Measurements from ENCODE around the gene STX11.
A peak's percentile ranks its signal among the peaks of the same experiment; 100 is the strongest.
"Not testable (repeated sequence)": the region's sequence is repeated elsewhere in the genome, so short reads cannot be mapped to it uniquely, and the experiment has no call there.

Gene STX11

DNA sequence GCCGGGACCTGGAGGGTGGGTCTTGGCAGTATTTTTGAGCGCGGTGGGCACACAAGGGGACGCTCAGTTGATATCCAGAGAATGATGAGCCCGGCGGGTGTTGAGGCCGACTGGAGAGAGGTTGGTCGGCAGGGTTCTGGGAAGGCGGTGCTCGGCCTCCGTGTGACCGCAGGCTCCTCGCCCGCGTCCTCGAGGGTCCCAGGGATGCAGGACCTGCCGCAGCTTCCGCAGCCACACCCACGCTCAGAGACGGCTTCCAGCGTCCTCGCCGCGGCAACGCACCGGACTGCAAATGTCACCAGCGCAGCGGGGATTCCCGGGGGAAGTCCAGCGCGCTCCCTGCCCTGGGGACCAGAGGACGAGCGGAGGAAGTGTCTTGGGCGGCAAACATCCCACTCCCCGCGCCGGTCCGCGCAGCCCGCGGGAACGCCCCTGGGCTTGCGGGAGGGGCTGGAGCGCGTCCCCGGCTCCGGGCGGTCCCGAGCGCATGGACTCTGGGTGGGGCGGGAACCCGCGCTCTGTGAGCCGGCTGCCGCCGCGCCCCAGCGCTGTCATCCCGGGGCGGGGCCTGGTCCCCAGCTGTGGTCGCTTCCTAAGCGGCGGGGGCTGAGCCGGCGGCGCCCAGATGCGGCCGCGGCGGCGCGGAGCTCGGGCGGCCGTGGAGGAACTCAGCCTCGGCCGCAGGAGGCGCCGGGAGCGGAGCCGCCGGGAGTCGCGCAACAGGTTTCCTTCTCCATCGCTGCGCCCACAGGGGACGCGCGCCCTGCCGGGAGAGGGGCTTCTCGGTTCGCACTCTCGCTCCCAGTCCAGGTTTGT, at the start of gene STX11:
TSS of gene STX11 (plus strand) at position 624 of the 816 bp plus-strand sequence. CDS start 36,111 bp downstream, outside the sequence.
- DNase-seq = peak; percentile 75

DNA sequence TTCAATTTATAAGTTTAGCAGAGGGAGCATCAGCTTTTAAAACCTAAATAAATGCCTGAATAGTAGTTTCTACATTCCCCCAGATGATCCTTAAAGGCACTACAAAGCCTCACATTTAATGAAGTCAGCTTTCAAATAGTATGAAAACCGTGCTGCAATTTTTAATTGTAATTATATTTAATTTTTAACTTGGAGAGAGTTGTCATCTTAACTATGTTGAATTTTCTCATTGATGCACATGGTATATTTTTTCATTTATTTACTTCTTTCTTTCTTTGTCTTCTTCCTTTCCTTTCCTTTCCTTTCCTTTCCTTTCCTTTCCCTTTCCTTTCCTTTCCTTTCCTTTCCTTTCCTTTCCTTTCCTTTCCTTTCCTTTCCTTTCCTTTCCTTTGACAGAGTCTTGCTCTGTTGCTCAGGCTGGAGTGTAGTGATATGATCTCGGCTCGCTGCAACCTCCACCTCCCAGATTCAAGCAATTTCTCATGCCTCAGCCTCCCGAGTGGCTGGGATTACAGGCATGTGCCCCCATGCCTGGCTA, 47.2 kb upstream of the STX11 start:
- DNase-seq = no peak

DNA sequence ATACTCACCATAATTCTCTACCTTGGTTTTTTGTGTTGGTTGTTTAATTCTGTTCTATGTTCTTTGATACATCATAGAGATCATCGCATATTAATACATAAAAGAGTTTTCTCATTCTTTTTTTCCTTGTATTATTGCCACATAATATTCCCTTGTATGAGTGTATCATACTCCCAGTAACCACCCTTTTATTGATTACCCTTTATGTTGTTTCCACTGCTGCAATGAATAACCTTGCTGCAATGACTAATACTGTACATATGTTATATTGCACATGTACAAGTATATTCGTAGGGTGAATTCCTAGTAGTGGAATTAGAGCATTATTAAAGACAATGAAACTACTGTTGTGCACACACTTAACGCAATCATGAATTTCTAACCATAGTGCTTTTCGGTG, 45.8 kb upstream of the STX11 start:
- no peak for DNase-seq

DNA sequence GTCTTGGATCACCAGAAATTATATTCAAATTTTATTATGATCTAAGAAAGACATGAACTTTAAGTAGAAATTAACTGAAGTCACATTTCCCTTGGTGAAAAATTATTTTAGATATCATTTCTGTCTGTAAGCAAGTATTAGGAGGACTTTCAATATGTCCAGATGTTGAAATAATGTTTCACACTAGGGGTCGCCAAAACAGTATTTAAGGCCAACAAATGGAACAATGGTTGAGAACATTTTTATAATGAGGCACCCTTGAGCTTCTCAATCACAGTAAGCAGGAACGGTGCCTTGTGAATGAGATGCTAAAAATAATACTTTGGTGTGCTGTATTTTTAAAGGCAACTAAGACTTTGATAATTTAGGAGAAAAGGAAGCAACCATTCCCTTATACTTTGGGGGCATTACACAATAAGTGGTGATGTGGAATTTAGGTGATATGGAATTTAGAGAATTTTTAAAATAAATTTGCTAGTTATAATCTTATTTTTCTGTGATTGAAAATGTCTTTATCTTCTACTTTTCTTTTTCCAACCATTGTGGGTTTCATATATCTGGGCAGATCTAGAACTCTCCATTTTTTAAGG, 45.3 kb upstream of the STX11 start:
- peak; percentile 86 for DNase-seq

DNA sequence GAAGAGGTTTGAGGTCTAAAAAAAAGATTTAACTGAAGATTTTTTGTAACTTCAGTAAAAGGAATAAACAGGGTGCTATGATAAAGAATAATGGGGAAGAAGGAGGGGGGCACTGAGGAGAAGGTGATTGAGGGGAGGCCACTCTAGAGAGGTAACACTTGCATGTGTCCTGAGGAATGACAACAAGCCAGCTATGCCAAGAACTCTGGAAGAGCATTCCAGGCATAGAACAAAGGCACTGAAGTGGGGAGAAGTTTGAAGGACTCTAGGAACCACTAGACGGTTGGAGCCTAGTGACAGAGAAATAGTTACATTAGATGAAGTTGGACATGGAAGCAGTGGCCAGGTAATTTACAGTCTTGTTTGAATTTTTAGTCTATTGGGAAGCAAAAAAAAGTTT, 44.1 kb upstream of the STX11 start:
- DNase-seq = no peak

DNA sequence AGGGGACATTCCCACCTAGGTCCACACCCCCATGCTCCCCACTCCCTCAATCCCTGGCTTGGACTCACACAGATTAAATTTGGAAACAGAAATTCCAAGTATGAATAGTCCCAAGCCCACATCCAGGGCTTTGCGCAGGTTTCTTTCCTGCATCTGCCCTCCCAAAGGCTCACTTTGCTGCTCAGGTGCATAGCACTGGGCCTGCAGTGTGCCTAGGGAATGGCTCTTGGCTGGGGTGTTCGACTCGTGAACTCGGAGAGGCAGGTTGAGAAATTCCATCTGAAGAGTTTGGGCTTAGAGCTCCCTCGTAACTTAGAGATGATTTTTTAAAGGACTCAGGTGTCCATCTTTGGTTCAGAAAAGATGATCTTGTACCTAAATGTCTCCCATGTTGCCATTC, 40.1 kb upstream of the STX11 start:
- no peak for DNase-seq

DNA sequence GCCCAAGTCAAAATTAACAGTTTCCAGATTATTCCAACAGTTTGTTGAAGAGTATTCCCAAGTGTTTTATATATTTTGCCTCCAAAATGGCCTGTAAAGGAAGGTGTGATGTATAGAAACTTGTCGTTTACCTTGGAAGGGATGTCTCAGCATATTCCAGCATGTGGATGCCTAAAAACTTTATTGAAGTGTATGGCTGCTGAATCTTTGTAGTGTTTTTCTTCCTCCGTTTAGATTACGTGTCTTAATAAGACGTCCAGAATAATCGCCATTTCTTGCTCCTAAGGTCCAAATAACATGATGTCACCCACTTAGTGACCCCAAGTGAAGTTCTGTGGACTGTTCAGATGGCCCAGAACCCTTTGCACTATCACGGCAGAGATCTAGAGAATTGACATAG, 37.0 kb upstream of the STX11 start:
- no peak for DNase-seq

DNA sequence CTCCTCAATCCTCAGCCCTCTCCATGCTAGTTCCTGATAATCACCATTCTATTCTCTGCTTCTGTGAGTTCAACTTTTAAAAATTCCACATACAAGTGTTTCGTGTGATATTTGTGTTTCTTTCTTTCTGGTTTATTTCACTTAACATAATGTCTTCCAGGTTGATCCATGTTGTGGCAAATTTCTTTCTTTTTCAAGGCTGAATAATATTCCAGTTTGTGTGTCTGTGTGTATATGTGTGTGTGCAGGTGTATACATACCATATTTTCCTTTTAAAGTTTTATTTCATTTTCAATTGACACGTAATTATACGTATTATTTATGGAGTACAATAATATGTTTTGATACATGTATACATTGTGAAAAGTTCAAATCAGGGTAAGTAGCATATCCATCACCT, 35.1 kb upstream of the STX11 start:
- no peak for DNase-seq

DNA sequence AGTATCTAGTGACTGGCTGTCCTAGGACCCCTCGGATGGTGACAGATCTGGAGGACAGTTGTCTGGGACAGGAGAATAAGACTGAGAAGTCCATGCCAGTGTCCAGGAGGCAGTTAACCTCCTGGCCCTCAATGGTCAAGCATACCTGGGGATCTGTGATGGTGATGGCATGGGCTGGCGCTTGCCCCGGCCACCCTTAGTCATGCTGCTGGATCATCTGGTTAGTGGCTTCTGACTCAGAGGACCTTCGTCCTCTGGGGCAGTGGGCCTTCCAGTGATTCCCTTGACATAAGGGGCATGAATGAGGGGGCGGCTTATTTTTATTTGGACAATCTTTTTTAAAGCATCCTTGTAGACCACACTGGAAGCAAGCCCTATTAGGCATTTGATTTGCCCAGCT, 30.9 kb upstream of the STX11 start:
- no peak for DNase-seq

DNA sequence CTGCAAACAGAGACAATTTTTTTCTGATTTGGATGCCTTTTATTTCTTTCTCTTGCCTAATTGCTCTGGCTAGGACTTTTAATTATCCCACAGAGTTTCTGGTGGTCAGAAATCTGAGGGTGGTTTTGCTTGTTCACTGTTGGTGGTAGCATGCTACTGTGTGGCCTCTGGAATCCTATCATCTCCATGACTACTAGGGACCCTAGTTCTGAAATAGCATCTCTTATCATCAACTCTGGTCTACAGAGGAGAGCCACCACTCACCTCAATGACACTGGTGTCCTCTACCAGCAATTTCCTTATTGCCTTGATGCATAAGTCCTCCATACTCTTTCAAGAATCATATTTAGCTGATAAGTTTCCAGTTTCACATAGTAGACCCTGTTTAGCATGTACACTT, 27.5 kb upstream of the STX11 start:
- no peak for DNase-seq

DNA sequence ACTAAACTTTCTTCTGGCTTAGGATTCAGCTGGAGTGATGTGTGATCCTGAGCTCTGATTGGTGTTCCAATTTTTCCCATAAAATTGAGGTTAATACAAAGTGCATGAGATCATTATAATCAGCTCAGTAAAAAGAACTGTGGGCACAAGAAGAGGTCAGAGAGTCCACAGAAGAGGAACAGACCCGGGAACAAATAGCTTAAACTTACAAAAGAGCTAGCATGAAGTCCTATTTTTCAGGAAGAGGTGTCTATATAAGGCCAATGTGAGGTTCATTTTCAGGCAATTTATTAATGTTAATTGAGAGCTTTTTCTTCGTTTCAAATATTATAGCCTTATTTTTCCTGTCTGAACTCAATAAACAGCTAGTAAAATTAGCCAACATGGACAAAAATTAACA, 26.9 kb upstream of the STX11 start:
- DNase-seq = no peak

DNA sequence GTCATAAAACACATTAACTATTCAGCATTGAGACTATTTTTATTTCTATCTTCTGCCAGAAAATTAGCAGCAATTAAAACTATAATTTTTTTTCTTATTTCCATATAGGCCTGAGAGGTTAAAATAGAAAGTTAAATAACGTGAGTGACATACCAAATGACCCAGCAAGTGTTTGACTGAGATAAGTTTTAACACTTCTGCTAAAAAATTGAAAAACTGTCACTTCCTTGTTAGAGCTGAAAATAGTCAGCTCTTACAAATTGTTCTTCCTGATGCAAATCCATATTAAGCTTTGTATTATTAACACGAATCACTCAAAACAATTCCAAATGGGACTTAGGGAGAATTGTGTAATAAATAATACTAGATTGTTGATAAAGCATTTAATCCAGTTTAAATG, 26.5 kb upstream of the STX11 start:
- no peak for DNase-seq

DNA sequence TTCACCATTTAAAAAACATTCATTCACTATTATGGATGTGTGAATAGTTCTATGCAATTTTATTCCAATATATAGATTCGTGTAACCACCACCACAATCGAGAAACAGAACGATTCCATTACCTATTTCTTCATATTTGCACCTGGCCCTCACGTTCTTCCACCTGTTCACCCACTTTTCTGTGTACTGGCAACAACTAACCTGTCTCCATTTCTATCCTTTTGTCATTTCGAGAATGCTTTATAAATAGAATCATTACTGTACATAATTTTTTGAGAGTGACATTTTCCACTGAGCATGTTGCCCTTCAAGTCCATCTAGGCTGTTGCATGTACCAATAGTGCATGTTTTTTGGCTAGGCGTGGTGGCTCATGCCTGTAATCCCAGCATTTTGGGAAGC, 23.2 kb upstream of the STX11 start:
- DNase-seq = no peak

DNA sequence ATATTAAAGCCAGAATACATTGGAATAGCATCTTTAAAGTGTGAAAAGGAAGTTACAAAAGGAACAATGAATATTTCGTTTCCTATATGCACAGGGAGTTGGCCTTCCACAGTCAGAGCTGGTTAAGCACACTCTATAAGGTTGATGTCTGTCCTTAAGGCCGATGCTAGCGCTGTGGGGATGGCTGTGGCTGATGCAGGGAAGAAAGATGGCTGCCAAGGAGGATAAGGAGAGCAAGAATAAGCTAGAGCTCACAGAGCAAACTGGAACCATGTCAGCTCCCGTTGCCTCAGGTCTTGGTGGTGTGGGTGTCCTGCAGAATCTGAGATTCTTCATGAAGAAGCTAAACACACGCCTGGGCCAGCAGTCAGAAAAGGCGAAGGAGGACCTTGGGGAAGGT, 20.8 kb upstream of the STX11 start:
- DNase-seq = no peak

DNA sequence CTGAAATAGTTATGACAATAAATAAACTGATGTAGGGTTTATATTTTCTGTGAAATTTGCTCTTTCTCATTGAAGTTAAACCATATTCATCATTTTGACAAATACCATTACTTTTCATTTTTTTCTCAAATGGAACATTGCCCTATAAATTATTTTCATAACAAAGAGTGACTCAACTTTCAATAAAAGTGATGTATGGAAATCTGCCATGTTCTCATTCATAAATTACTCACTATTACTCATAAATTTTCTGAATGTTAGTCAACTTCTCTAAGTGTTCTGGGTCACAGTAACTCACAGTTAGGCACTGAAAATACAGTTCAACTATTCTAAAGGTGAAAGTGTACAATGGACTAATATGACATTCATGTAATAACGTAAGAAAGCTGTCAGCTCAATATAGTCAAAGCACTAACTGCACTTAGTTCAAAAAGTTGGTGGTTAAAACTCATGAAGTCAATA, 19.0 kb upstream of the STX11 start:
- no peak for DNase-seq

DNA sequence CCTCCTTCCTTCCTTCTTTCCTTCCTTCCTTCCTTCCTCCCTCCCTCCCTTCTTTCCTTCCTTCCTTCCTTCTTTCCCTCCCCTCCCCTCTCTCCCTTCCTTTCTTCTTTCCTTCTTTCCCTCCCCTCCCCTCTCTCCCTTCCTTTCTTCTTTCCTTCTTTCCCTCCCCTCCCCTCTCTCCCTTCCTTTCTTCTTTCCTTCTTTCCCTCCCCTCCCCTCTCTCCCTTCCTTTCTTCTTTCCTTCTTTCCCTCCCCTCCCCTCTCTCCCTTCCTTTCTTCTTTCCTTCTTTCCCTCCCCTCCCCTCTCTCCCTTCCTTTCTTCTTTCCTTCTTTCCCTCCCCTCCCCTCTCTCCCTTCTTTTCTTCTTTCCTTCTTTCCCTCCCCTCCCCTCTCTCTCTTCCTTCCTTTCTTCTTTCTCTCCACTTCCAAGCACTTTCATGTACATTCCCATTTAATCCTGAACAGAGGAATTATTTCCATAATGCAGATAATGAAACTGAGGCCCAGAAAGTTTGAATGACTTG, 18.1 kb upstream of the STX11 start:
- DNase-seq = not testable (repeated sequence)

DNA sequence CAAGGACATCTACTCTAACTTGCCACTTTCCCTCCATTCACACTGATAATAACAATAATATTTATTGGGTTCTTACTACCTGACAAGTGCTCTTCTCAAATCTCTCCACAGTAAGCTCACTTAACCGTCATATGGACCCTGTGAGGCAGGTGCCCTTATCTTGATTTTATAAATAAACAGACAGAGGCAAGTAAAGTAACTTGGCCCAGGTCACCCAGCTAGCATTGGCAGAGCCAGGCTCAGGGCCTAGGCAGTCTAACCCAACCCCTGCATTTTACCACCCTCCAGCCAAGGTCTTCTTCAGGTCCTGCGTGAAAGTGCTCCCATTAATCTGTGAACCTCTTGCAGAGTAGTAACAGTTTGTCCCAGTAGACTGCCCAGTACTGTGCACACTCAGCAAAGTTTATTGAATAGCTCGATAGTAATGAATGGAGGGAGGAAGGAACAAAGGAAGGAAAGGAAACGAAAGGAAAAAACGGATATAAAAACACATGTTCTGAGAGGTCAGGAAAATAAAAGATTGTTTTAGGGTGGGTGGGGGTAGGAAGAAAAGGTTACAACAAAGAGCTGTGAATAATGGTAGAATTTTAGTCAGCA, 17.0 kb upstream of the STX11 start:
- no peak for DNase-seq

DNA sequence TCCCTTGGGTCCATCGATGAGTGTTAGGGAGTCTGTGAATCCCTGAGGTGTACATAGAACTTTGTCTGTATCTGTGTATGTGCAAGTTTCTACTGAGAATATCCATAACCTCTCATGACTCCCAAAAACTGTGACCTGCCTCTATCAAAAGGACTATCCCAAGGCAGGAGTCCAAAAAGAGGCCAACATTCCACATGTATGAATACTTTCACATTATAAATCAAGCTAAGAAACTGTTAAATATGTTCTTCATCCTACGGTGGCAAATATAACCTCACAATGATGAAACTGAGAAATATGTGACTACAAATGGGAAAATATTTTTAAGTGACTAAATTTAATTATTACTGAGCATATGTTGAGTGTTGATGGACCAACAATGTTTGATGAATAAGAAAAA, 16.1 kb upstream of the STX11 start:
- no peak for DNase-seq

DNA sequence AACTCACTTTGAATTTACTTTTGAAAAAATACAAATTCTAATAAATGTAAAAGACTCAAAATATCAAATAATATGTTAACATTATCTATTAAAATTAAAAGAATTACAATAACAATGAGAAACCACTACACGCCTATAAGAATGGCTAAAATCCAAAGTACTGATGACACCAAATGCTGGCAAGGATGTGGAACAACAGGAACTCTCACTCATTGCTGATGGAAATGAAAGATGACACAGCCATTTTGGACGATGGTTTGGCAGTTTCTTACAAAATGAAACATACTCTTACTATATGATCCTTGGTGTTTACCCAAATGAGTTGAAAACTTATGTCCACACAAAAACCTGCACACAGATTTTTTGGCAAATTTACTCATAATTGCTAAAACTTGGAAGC, 15.6 kb upstream of the STX11 start:
- no peak for DNase-seq

DNA sequence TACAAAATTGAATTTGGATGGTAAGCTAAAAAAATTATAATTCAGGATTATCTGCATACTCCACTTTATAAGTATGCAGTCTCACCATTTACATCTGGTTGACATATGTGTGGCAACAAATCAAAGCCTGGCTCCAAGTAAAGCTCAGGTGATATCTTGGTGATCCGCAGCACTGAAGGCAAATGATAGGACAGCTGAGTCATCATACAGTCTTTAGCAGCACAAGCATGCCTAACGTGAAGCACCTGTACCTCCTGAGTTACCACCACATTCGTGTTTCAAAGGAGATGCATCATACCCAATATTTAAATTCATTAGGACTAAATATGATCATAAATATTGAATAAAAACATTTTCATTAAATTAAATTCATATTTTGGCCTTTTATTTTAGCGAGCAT, 11.8 kb upstream of the STX11 start:
- no peak for DNase-seq

DNA sequence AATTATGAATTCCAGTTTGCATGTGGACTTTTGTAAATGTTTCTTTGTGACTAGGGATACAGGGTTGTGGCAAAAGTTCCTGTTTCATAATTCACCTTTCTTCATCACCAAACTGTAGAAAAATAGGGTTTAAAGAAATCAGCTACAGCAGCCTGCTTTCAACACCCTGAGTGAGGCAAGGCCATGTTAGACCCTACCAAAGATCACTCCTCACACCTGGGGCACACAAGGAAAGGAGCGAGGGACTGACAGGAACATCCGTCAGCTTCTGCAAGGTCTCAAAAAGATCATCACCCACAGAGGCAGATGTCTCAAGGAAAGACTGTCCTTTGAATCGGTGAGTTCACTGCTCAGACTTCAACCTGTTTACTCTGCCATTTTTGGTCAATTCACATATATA, 10.5 kb upstream of the STX11 start:
- DNase-seq = no peak

DNA sequence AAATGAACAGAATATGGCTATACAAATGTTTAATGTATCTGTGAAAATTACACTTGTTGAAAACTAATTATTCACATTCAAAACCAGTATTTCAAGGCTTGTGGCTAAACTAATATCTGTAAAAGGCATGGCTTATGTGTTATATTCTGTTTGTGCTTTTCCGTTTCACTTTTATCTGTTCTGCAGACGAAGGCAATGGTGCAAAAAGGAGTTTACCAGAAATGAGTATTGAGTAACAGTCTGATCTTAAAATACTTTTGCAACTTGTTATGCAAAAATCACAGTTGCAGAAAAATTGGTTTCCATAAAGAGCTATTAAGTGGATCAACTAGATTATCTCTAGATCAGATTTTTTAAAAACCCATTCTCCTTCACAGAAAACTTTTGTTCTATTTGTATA, 9.4 kb upstream of the STX11 start:
- no peak for DNase-seq

DNA sequence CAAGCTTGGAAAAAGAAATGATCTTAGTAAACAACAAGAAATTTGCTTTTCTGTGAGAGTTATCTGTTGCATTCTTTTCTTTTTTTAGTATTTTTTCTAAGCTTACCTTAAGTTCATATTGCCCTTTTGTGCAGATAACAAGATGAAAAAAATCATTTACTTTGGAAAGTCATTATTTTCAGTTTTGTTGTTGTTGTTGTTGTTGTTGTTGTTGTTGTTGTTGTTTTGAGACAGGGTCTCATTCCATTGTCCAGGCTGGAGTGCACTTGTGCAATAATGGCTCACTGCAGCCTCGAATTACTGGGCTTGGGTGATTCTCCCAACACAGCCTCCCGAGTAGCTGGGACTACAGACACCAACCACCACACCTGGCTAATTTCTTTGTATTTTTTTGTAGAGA, 8.8 kb upstream of the STX11 start:
- DNase-seq = no peak

DNA sequence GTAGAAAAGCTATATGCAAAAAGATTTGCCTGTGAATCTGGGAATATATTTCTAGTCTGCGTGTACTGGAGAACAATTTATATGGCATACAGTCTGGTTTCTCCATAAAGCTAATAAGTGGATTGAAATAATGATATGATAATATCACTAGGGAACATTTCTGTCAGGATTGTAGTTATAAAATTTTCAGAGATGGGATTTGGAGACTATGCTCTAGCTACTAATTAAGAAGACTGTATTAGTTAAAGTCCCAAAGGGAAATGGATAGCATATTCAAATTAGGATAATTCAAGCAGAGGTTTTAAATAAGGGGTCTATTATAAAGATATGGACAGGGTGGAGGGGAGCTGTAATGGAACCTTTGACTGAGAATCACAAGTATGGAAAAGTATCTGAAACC, 7.2 kb upstream of the STX11 start:
- no peak for DNase-seq
